Measurements from ENCODE around the gene CHST3. TPM values are rescaled to one million over a fixed set of nuclear protein-coding genes. Genes with fewer than 3 reads are reported as not detected.
A peak's percentile ranks its signal among the peaks of the same experiment; 100 is the strongest.

CHST3 gene
- polyA plus RNA-seq, 1 donor (not counting 4 experiments of a cell fraction or from before 2014, with no cell fraction given), result 12.0 TPM

- TF ChIP-seq EZH2 (IDR thresholded peaks at IDR 0.05; ENCODE audit: low read length) (no peak), CTCF (optimal IDR thresholded peaks at IDR 0.05 in 1 of 3, IDR thresholded peaks at IDR 0.05 in 1 of 3, conservative IDR thresholded peaks at IDR 0.05 in 1 of 3; ENCODE audit: extremely low read depth in 1 of 3, insufficient read depth in 2 of 3, low read length in 3 of 3) (no peak)
- DNase-seq (ENCODE audit: low read depth, low spot score) (no peak), FAIRE-seq (no peak)
- Histone ChIP-seq H3K9ac (ENCODE audit: control insufficient read depth, extremely low read depth, insufficient read depth, low read length) (no peak overlapping the region), H3K4me3 (ENCODE audit: control insufficient read depth in 2 of 3, extremely low read depth in 1 of 3, insufficient read depth in 2 of 3, low read depth in 1 of 3, low read length in 3 of 3) (no peak overlapping the region), H3K27me3 (ENCODE audit: control insufficient read depth, extremely low read depth, insufficient read depth, low read length) (no peaks in the 10 kb centered on the region), H2AFZ (ENCODE audit: control insufficient read depth, low read length) (no peak overlapping the region), H4K20me1 (ENCODE audit: control insufficient read depth, extremely low read depth, insufficient read depth, low read length) (no peaks in the 10 kb centered on the region), H3K79me2 (ENCODE audit: control insufficient read depth, insufficient read depth, low read length) (peaks cover 70% of the 10 kb centered on the region), H3K27ac (ENCODE audit: control insufficient read depth, insufficient read depth, low read length) (no peak overlapping the region), H3K4me1 (ENCODE audit: control insufficient read depth, extremely low read depth, insufficient read depth, low read length) (peaks cover 5% of the 10 kb centered on the region), H3K9me1 (ENCODE audit: control insufficient read depth, extremely low read depth, insufficient read depth, low read length) (peaks cover 7% of the 10 kb centered on the region), H3K9me3 (ENCODE audit: control insufficient read depth, low read depth, low read length) (peaks cover 1% of the 10 kb centered on the region), H3K36me3 (ENCODE audit: control insufficient read depth in 2 of 2, extremely low read depth in 1 of 2, insufficient read depth in 2 of 2, low read length in 2 of 2) (peaks cover 0 to 14% of the 10 kb centered on the region in 2 experiments), H3K4me2 (ENCODE audit: control insufficient read depth, extremely low read depth, insufficient read depth, low read depth, low read length) (no peak overlapping the region)
- dilution Hi-C loops (cut with MboI; ENCODE audit: extremely low pct_ligation_motif_present, low sequenced_read_pairs), result no loop called here
Observed at GRCh38 chr10:71989661-71990454, 25.7 kb downstream of the CHST3 start.

GRCh38 chr10:71990706-71991269 is 26.6 kb downstream of the CHST3 start:
- Histone ChIP-seq H3K27me3 (ENCODE audit: control insufficient read depth, extremely low read depth, insufficient read depth, low read length) (no peaks in the 10 kb centered on the region), H3K4me2 (ENCODE audit: control insufficient read depth, extremely low read depth, insufficient read depth, low read depth, low read length) (no peak overlapping the region), H3K9me1 (ENCODE audit: control insufficient read depth, extremely low read depth, insufficient read depth, low read length) (peaks cover 3% of the 10 kb centered on the region), H3K79me2 (ENCODE audit: control insufficient read depth, insufficient read depth, low read length) (peaks cover 64% of the 10 kb centered on the region), H2AFZ (ENCODE audit: control insufficient read depth, low read length) (no peak overlapping the region), H3K4me1 (ENCODE audit: control insufficient read depth, extremely low read depth, insufficient read depth, low read length) (peaks cover 9% of the 10 kb centered on the region), H3K27ac (ENCODE audit: control insufficient read depth, insufficient read depth, low read length) (no peak overlapping the region), H3K36me3 (ENCODE audit: control insufficient read depth in 2 of 2, extremely low read depth in 1 of 2, insufficient read depth in 2 of 2, low read length in 2 of 2) (peaks cover 0 to 13% of the 10 kb centered on the region in 2 experiments), H4K20me1 (ENCODE audit: control insufficient read depth, extremely low read depth, insufficient read depth, low read length) (no peaks in the 10 kb centered on the region), H3K4me3 (ENCODE audit: control insufficient read depth in 2 of 3, extremely low read depth in 1 of 3, insufficient read depth in 2 of 3, low read depth in 1 of 3, low read length in 3 of 3) (no peak overlapping the region), H3K9me3 (ENCODE audit: control insufficient read depth, low read depth, low read length) (peaks cover 1% of the 10 kb centered on the region), H3K9ac (ENCODE audit: control insufficient read depth, extremely low read depth, insufficient read depth, low read length) (no peak overlapping the region)
- dilution Hi-C loops (cut with MboI; ENCODE audit: extremely low pct_ligation_motif_present, low sequenced_read_pairs), result no loop called here
- DNase-seq (ENCODE audit: low read depth, low spot score), result no peak
- peak; percentile 32 for FAIRE-seq
- TF ChIP-seq CTCF (optimal IDR thresholded peaks at IDR 0.05 in 1 of 3, IDR thresholded peaks at IDR 0.05 in 1 of 3, conservative IDR thresholded peaks at IDR 0.05 in 1 of 3; ENCODE audit: extremely low read depth in 1 of 3, insufficient read depth in 2 of 3, low read length in 3 of 3) (no peak), EZH2 (IDR thresholded peaks at IDR 0.05; ENCODE audit: low read length) (no peak)

All from keratinocyte (primary cell).